H1 (cell line): Measurements from ENCODE around the gene EMX2. TPM values are rescaled to one million over a fixed set of nuclear protein-coding genes. Genes with fewer than 3 reads are reported as not detected.

Source experiments
- CTCF ChIA-PET: fragments of 300-600 bp; sonication (Branson Sonifier 250); formaldehyde crosslinking; loops from one replicate; lab custom pipeline; 2021; ENCODE audit not compliant: partially characterized antibody; lab: Charles Lee
- POLR2A ChIA-PET: fragments of 300-600 bp; sonication (Branson Sonifier 250); formaldehyde crosslinking; loops from one replicate; lab custom pipeline; 2021; ENCODE audit warnings: inconsistent platforms; ENCODE audit not compliant: partially characterized antibody; lab: Charles Lee
- DNase-seq, 2 experiments: peaks; one replicate each; pipeline versions ENCODE4 v3.0.0 to v3.0.0-alpha.2; 2010 to 2022; ENCODE audit warnings: low spot score in 2 of 2, low read depth in 1 of 2, mixed read lengths in 1 of 2
- FAIRE-seq: peaks from 2 replicates; lab custom pipeline; 2011; peaks lifted over from hg19 to GRCh38; lab: Jason Lieb, UNC
- H2AFZ ChIP-seq: 2 replicates; pipeline ENCODE4 v1.8.1; 2012; ENCODE audit warnings: low read length, inconsistent platforms
- H2AK5ac ChIP-seq: 2 replicates; pipeline ENCODE4 v1.6.1; 2013; ENCODE audit warnings: low read depth, low read length
- H2BK120ac ChIP-seq: replicated peaks from 2 replicates; pipeline ENCODE3; 2013; ENCODE audit warnings: low read depth, low read length, inconsistent platforms
- H2BK12ac ChIP-seq: 2 replicates; pipeline ENCODE4 v1.6.1; 2013; ENCODE audit warnings: low read depth, low read length
- H2BK15ac ChIP-seq: 2 replicates; pipeline ENCODE4 v1.6.1; 2013; ENCODE audit warnings: low read length
- H2BK20ac ChIP-seq: 2 replicates; pipeline ENCODE4 v1.6.1; 2013; ENCODE audit warnings: low read length
- H2BK5ac ChIP-seq: 2 replicates; pipeline ENCODE4 v1.6.1; 2013; ENCODE audit warnings: low read depth, low read length
- H3K14ac ChIP-seq: 2 replicates; pipeline ENCODE4 v1.6.1; 2013; ENCODE audit warnings: inconsistent platforms; ENCODE audit not compliant: insufficient read length
- H3K18ac ChIP-seq: 2 replicates; pipeline ENCODE4 v1.6.1; 2013; ENCODE audit warnings: low read length; ENCODE audit errors: extremely low read depth
- H3K23ac ChIP-seq: 2 replicates; pipeline ENCODE4 v1.6.1; 2013; ENCODE audit warnings: inconsistent platforms; ENCODE audit not compliant: insufficient read length
- H3K23me2 ChIP-seq: 2 replicates; pipeline ENCODE4 v1.6.1; 2013; ENCODE audit warnings: low read depth, low read length
- H3K27ac ChIP-seq: 2 replicates; pipeline ENCODE4 v1.6.1; 2011; ENCODE audit warnings: low read depth, low read length, inconsistent platforms
- H3K27me3 ChIP-seq, 4 experiments: replicated peaks in 1 of 4; 1 replicate in 1 of 4; 2 replicates in 3 of 4; pipeline versions ENCODE4 v1.6.1 to v1.8.1; 2011 to 2013; ENCODE audit warnings: low read length in 3 of 4, mild to moderate bottlenecking in 3 of 4, inconsistent platforms in 2 of 4, mixed read lengths in 2 of 4, moderate library complexity in 1 of 4; ENCODE audit not compliant: control insufficient read depth in 3 of 4, insufficient read depth in 3 of 4; ENCODE audit errors: extremely low read depth in 1 of 4
- H3K36me3 ChIP-seq, 4 experiments: 2 replicates each; pipeline versions ENCODE4 v1.6.1 to v1.8.1; 2011 to 2013; ENCODE audit warnings: mild to moderate bottlenecking in 4 of 4, low read length in 3 of 4, moderate library complexity in 2 of 4, control low read depth in 1 of 4, inconsistent platforms in 1 of 4; ENCODE audit not compliant: insufficient read depth in 4 of 4, control insufficient read depth in 2 of 4
- H3K4ac ChIP-seq: replicated peaks from 2 replicates; pipeline ENCODE3; 2013; ENCODE audit warnings: low read length, low read depth, mixed read lengths, inconsistent platforms; ENCODE audit not compliant: insufficient read length
- H3K4me1 ChIP-seq, 4 experiments: replicated peaks in 1 of 4; 1 replicate in 1 of 4; 2 replicates in 3 of 4; pipeline versions ENCODE4 v1.6.1 to v1.8.1; 2011 to 2013; ENCODE audit warnings: low read length in 3 of 4, inconsistent platforms in 2 of 4, mixed read lengths in 1 of 4; ENCODE audit not compliant: insufficient read depth in 4 of 4, control insufficient read depth in 3 of 4
- H3K4me2 ChIP-seq, 2 experiments: 2 replicates each; pipeline versions ENCODE4 v1.6.1 to v1.8.1; 2011 to 2013; ENCODE audit warnings: low read depth in 2 of 2, low read length in 2 of 2, control low read depth in 1 of 2, inconsistent platforms in 1 of 2, mild to moderate bottlenecking in 1 of 2; ENCODE audit not compliant: insufficient read depth in 1 of 2
- H3K4me3 ChIP-seq, 4 experiments: fragments of 200-600, 300-600 bp in 1 of 4; sonication (generic), shearing (Covaris generic), sonication (Bioruptor Twin) in 1 of 4; 2 replicates each; pipeline versions ENCODE4 v1.5.1 to v1.8.1; 2011 to 2016; ENCODE audit warnings: low read length in 4 of 4, low read depth in 3 of 4, control low read depth in 2 of 4, inconsistent platforms in 2 of 4, mild to moderate bottlenecking in 2 of 4, mixed read lengths in 1 of 4, moderate library complexity in 1 of 4; ENCODE audit not compliant: insufficient read depth in 2 of 4; ENCODE audit errors: extremely low read depth in 1 of 4
- H3K56ac ChIP-seq: replicated peaks from 2 replicates; pipeline ENCODE3; 2013; ENCODE audit warnings: low read depth, mild to moderate bottlenecking, mixed read lengths, low read length, inconsistent platforms; ENCODE audit not compliant: insufficient read length
- H3K79me1 ChIP-seq: 2 replicates; pipeline ENCODE4 v1.6.1; 2013; ENCODE audit warnings: low read depth, low read length, control low read depth
- H3K79me2 ChIP-seq, 2 experiments: 2 replicates each; pipeline versions ENCODE4 v1.6.1 to v1.8.1; 2012 to 2013; ENCODE audit warnings: low read length in 2 of 2, mild to moderate bottlenecking in 2 of 2, inconsistent platforms in 1 of 2; ENCODE audit not compliant: insufficient read depth in 2 of 2, control insufficient read depth in 1 of 2
- H3K9ac ChIP-seq, 4 experiments: replicated peaks in 1 of 4; 1 replicate in 1 of 4; 2 replicates in 3 of 4; pipeline versions ENCODE4 v1.6.1 to v1.8.1; 2011 to 2013; ENCODE audit warnings: low read depth in 3 of 4, low read length in 3 of 4, control low read depth in 2 of 4, mild to moderate bottlenecking in 2 of 4, moderate library complexity in 2 of 4, inconsistent platforms in 1 of 4; ENCODE audit errors: extremely low read depth in 1 of 4
- H3K9me3 ChIP-seq, 2 experiments: 2 replicates each; pipeline versions ENCODE4 v1.6.1 to v1.8.1; 2012 to 2013; ENCODE audit warnings: mild to moderate bottlenecking in 2 of 2, moderate library complexity in 2 of 2, control low read depth in 1 of 2, inconsistent platforms in 1 of 2, low read depth in 1 of 2, low read length in 1 of 2, mixed read lengths in 1 of 2; ENCODE audit not compliant: insufficient read depth in 2 of 2
- H4K20me1 ChIP-seq, 2 experiments: replicated peaks in 1 of 2; 2 replicates each; pipeline versions ENCODE3 to v1.8.1; 2011 to 2013; ENCODE audit warnings: inconsistent platforms in 2 of 2, low read length in 2 of 2, mild to moderate bottlenecking in 1 of 2; ENCODE audit not compliant: insufficient read depth in 2 of 2, control insufficient read depth in 1 of 2
- H4K5ac ChIP-seq: 2 replicates; pipeline ENCODE4 v1.6.1; 2013; ENCODE audit warnings: low read length, low read depth, mixed read lengths, inconsistent platforms; ENCODE audit not compliant: insufficient read length
- H4K8ac ChIP-seq: 2 replicates; pipeline ENCODE4 v1.8.0; 2013; ENCODE audit warnings: mild to moderate bottlenecking, moderate library complexity, low read length, inconsistent platforms; ENCODE audit not compliant: insufficient read depth; ENCODE audit errors: extremely low read depth
- H4K91ac ChIP-seq: replicated peaks from 2 replicates; pipeline ENCODE3; 2013; ENCODE audit warnings: low read length, mixed read lengths, inconsistent platforms; ENCODE audit not compliant: insufficient read length
- BACH1 ChIP-seq: IDR thresholded peaks from 2 replicates; pipeline ENCODE4 v1.6.1; 2012; ENCODE audit warnings: low read length, improper control_type of control experiment
- PHF8 ChIP-seq: fragments of 200-600 bp; sonication (generic); conservative IDR thresholded peaks from 2 replicates; pipeline ENCODE4 v1.7.1; 2012; ENCODE audit warnings: low read depth, mild to moderate bottlenecking, inconsistent platforms, low read length, moderate library complexity
- RNF2 ChIP-seq: fragments of 200-900, 300-1000 bp; sonication (generic); IDR thresholded peaks from 2 replicates; pipeline ENCODE4 v1.7.1; 2016; ENCODE audit warnings: borderline replicate concordance, low read depth, mild to moderate bottlenecking, antibody characterized with exemption, low read length; ENCODE audit not compliant: poor library complexity, severe bottlenecking; ENCODE audit errors: missing control alignments
- RXRA ChIP-seq: IDR thresholded peaks from 2 replicates; pipeline ENCODE4 v1.6.1; 2011; ENCODE audit warnings: low read depth, mild to moderate bottlenecking, low read length, moderate library complexity; ENCODE audit not compliant: insufficient read depth
- SP4 ChIP-seq: IDR thresholded peaks from 2 replicates; pipeline ENCODE4 v1.6.1; 2012; ENCODE audit warnings: low read length, inconsistent platforms
- SUZ12 ChIP-seq: fragments of 200-600 bp; sonication (generic); IDR thresholded peaks from 2 replicates; pipeline ENCODE4 v1.6.1; 2012; ENCODE audit warnings: mild to moderate bottlenecking, inconsistent platforms, low read length, moderate library complexity, mixed read lengths
- TAF1 ChIP-seq: IDR thresholded peaks from 2 replicates; pipeline ENCODE4 v1.6.1; 2011; ENCODE audit warnings: mild to moderate bottlenecking, low read depth, low read length
- YY1 ChIP-seq: IDR thresholded peaks from 2 replicates; pipeline ENCODE4 v1.6.1; 2011; ENCODE audit warnings: low read depth, mild to moderate bottlenecking, low read length
- WGBS, 2 experiments: shearing (Covaris generic) in 1 of 2; methylation state at CpG; one replicate each; pipeline versions ENCODE4 v1.1.6 to v1.1.7; 2013 to 2015; ENCODE audit warnings: low lambda C conversion rate in 2 of 2, mixed read lengths in 2 of 2, inconsistent platforms in 1 of 2, low coverage in 1 of 2, missing lambda C conversion rate in 1 of 2; ENCODE audit not compliant: insufficient replicate concordance in 2 of 2, insufficient coverage in 1 of 2, insufficient read length in 1 of 2; ENCODE audit errors: extremely low coverage in 1 of 2, missing lambda C conversion rate in 1 of 2; 5-methylcytosine and 5-hydroxymethylcytosine counted together
- polyA plus RNA-seq, 7 experiments: library from polyadenylated mRNA; depleted of rRNA in 3 of 7; stranded (reverse) in 5 of 7; unstranded in 2 of 7; fragments of >200 nt in 5 of 7; fragments of 200-250 nt in 2 of 7; gene quantifications; 1 replicate in 5 of 7; 2 replicates in 1 of 7; 4 replicates in 1 of 7; pipeline versions ENCODE4 v1.2.1 to v1.2.3, GENCODE V29; 2011 to 2013; ENCODE audit warnings: missing spikeins in 2 of 7, mixed read lengths in 2 of 7
- total RNA-seq: library from RNA; stranded (reverse); fragmentation: NEBNext Ultra II Directional; extraction: Animal tissue kit (Norgen Biotek cat#: 25700); gene quantifications from 2 replicates; pipeline ENCODE4 v1.2.1, GENCODE V29; 2021
- TF ChIP-seq, protein P1 (sequence below): IDR thresholded peaks from 2 replicates; pipeline ENCODE4 v1.6.1; 2011; ENCODE audit warnings: low read depth, mild to moderate bottlenecking, low read length; ENCODE audit not compliant: insufficient read depth

Gene EMX2
- total and polyA plus RNA-seq, 2 of the 8 experiments (the other 6 are each of a cell fraction or from before 2014, with no cell fraction given), result not detected

DNA sequence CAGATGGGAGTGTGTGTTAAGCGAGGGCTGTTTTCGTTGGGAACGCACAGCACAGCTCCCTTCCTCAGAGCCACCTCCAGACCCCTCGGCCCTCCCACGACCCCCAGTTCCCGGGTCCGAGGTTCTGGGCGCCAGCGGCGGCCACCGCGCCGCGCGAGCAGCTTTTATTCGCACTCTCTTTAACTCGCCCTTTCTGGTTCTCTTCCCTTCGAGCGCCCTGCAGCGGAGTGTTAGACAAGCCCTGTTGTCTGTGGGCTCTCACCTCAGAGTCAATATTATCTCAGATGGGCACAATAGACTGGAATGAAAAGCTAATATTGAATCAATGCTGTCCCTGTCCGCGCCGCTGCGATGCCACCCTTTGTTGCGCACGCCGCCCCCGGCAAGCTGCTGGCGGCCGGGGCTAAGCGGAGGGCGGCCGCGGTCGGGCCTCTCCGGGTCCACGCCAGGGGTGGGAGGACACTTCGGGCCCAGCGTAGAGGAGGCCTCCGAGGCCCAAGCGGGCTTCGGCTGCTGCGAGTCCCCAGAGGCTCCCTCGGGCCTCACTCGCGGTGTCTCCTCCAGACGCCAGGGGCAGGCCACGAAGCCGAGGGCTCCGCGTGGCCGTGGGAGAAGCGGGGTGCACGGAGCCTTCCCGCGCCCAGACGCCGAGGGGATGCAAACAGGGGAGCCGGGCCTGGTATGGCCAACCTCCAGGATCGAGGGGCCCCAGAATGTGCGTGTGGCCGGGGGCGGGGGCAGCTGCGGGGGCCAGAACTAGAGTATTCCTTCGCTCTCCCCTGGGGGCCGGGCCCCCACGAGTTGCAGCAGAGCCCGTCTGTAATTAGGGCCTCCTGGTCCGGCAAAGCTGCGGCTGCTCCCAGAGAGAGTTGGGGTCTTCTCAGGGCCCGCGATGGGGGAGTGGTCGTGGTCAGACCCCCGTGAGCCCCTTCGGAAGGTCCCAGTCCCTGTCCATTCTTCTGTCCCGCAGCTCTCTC lies 7.9 kb upstream of the EMX2 start:
- H2BK12ac ChIP-seq, result no peak overlapping the region
- H3K9ac ChIP-seq, result no peak overlapping the region
- no peak overlapping the region for H3K14ac ChIP-seq
- no peak overlapping the region for H4K5ac ChIP-seq
- ChIA-PET CTCF (interaction anchor here (0.6 to 10.2 kb wide), 16 partner anchors 8 to 924 kb away, joined by 3 to 69 read pairs (median 3); partner anchors contain the start of gene EMX2), POLR2A (interaction anchor here (1.1 to 1.6 kb wide), 2 partner anchors 17 to 19 kb away, joined by 4 to 6 read pairs; no protein-coding TSS in a partner anchor)
- H4K91ac ChIP-seq, result no peak overlapping the region
- H4K8ac ChIP-seq, result peak overlapping the region; percentile 57; the same call in 1 of the 2 replicates
- peaks cover 0 to 36% (median 15%) of the 10 kb centered on the region in 4 experiments; a peak in 5 of 7 replicates for H3K4me1 ChIP-seq
- H3K9me3 ChIP-seq, result no peaks in the 10 kb centered on the region
- H2BK15ac ChIP-seq, result no peak overlapping the region
- no peak overlapping the region for H2BK120ac ChIP-seq
- no peak overlapping the region for H2AFZ ChIP-seq
- DNase-seq (no peak), FAIRE-seq (no peak)
- H3K56ac ChIP-seq, result no peak overlapping the region
- peaks cover 30 to 44% of the 10 kb centered on the region in 2 experiments for H4K20me1 ChIP-seq
- H2BK5ac ChIP-seq, result no peak overlapping the region
- no peaks in the 10 kb centered on the region for H3K79me2 ChIP-seq
- peaks cover 0 to 14% (median 0%) of the 10 kb centered on the region in 4 experiments; a peak in 1 of 8 replicates for H3K36me3 ChIP-seq
- no peaks in the 10 kb centered on the region for H3K79me1 ChIP-seq
- peak overlapping the region in 2 of 4 experiments; percentile 27 to 45; a peak in 4 of 8 replicates for H3K4me3 ChIP-seq
- H2BK20ac ChIP-seq, result no peak overlapping the region
- peak overlapping the region; percentile 56 to 68 for H3K4me2 ChIP-seq
- no peak overlapping the region for H2AK5ac ChIP-seq
- WGBS, 2 experiments, result 3% methylated on average over 60 of the region's 76 CpGs; no CpG with 5 or more reads in 1 of the 2 experiments
- H3K27me3 ChIP-seq, result peaks cover 92 to 99% (median 96%) of the 10 kb centered on the region in 4 experiments
- H3K23ac ChIP-seq, result no peak overlapping the region
- H3K23me2 ChIP-seq, result no peaks in the 10 kb centered on the region; the same call in 1 of the 2 replicates
- H3K4ac ChIP-seq, result no peak overlapping the region
- no peak overlapping the region; the same call in 1 of the 2 replicates for H3K18ac ChIP-seq
- H3K27ac ChIP-seq, result no peak overlapping the region
- TF ChIP-seq PHF8, result no peak
- TF ChIP-seq RXRA, result no peak
- TF ChIP-seq TAF1, result no peak
- TF ChIP-seq SUZ12, result peak; percentile 89
- TF ChIP-seq RNF2, result peak; percentile 76
- TF ChIP-seq YY1, result no peak
- TF ChIP-seq, protein P1, sequence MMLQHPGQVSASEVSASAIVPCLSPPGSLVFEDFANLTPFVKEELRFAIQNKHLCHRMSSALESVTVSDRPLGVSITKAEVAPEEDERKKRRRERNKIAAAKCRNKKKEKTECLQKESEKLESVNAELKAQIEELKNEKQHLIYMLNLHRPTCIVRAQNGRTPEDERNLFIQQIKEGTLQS, result no peak
- TF ChIP-seq SP4, result no peak
- TF ChIP-seq BACH1, result no peak
